Activated naive CD8-positive, alpha-beta T cell treated with anti-CD3 and anti-CD28 coated beads for 36 hours (primary cell): Measurements from ENCODE around the gene MALSU1. TPM values are rescaled to one million over a fixed set of nuclear protein-coding genes. Genes with fewer than 3 reads are reported as not detected.

Source experiments
- DNase-seq: peaks from one replicate; pipeline ENCODE4 v3.0.0; 2021
- H3K27ac Mint-ChIP-seq: one replicate; pipeline ENCODE4 v1.8.0; 2022; ENCODE audit warnings: mild to moderate bottlenecking, moderate library complexity, mixed read lengths
- H3K27me3 Mint-ChIP-seq: one replicate; pipeline ENCODE4 v1.8.0; 2022; ENCODE audit warnings: mild to moderate bottlenecking, mixed read lengths
- H3K36me3 Mint-ChIP-seq: one replicate; pipeline ENCODE4 v1.8.0; 2021; ENCODE audit warnings: mild to moderate bottlenecking, mixed read lengths
- H3K4me1 Mint-ChIP-seq: one replicate; pipeline ENCODE4 v1.8.0; 2021; ENCODE audit warnings: mixed read lengths
- H3K4me3 Mint-ChIP-seq: one replicate; pipeline ENCODE4 v1.8.0; 2022; ENCODE audit warnings: mild to moderate bottlenecking, moderate library complexity, mixed read lengths
- H3K9me3 Mint-ChIP-seq: one replicate; pipeline ENCODE4 v1.8.0; 2022; ENCODE audit warnings: mixed read lengths
- total RNA-seq, 2 experiments: library from RNA; stranded (reverse); gene quantifications; one replicate each; pipeline ENCODE4 v1.2.3, GENCODE V29; 2021

Gene MALSU1
- 100 to 1,000 TPM; 116 to 120 TPM for total RNA-seq

- Mint-ChIP-seq H3K9me3 (peaks cover 1% of the 10 kb centered on the region), H3K27ac (peak within 1 kb of the TSS; percentile 96), H3K4me1 (peaks cover 31% of the 10 kb centered on the region), H3K4me3 (peak within 1 kb of the TSS; percentile 96), H3K27me3 (no peaks in the 10 kb centered on the region), H3K36me3 (peaks cover 25% of the 10 kb centered on the region)
- peak; percentile 97 for DNase-seq
These were observed at the start of gene MALSU1 for GRCh38 chr7:23298885-23299769. Gene MALSU1, plus strand, starts transcription at chr7:23299339. Its CDS starts 14 bp downstream, at chr7:23299353.

- no peak overlapping the region for H3K4me3 Mint-ChIP-seq
- H3K27ac Mint-ChIP-seq = no peak overlapping the region
- no peaks in the 10 kb centered on the region for H3K4me1 Mint-ChIP-seq
- no peaks in the 10 kb centered on the region for H3K36me3 Mint-ChIP-seq
- peaks cover 79% of the 10 kb centered on the region for H3K27me3 Mint-ChIP-seq
- peaks cover 5% of the 10 kb centered on the region for H3K9me3 Mint-ChIP-seq
- no peak for DNase-seq
These were observed 49.7 kb upstream of the MALSU1 start for GRCh38 chr7:23249486-23249885.

GRCh38 chr7:23254051-23254681 is 45.0 kb upstream of the MALSU1 start:
- Mint-ChIP-seq H3K36me3 (no peaks in the 10 kb centered on the region), H3K27ac (no peak overlapping the region), H3K27me3 (peaks cover 61% of the 10 kb centered on the region), H3K4me1 (no peaks in the 10 kb centered on the region), H3K9me3 (peaks cover 5% of the 10 kb centered on the region), H3K4me3 (no peak overlapping the region)
- no peak for DNase-seq

GRCh38 chr7:23256731-23257130 is 42.4 kb upstream of the MALSU1 start:
- Mint-ChIP-seq H3K4me3 (no peak overlapping the region), H3K4me1 (no peaks in the 10 kb centered on the region), H3K27ac (no peak overlapping the region), H3K36me3 (no peaks in the 10 kb centered on the region), H3K9me3 (peaks cover 3% of the 10 kb centered on the region), H3K27me3 (peaks cover 36% of the 10 kb centered on the region)
- DNase-seq = no peak

- DNase-seq = no peak
- H3K4me3 Mint-ChIP-seq = no peak overlapping the region
- H3K9me3 Mint-ChIP-seq = no peaks in the 10 kb centered on the region
- H3K36me3 Mint-ChIP-seq = no peaks in the 10 kb centered on the region
- no peak overlapping the region for H3K27ac Mint-ChIP-seq
- H3K4me1 Mint-ChIP-seq = peaks cover 3% of the 10 kb centered on the region
- H3K27me3 Mint-ChIP-seq = peaks cover 21% of the 10 kb centered on the region
These were observed 38.8 kb upstream of the MALSU1 start for GRCh38 chr7:23260371-23260770.

- Mint-ChIP-seq H3K4me1 (peaks cover 3% of the 10 kb centered on the region), H3K9me3 (no peaks in the 10 kb centered on the region), H3K27ac (no peak overlapping the region), H3K4me3 (no peak overlapping the region), H3K27me3 (peaks cover 9% of the 10 kb centered on the region), H3K36me3 (no peaks in the 10 kb centered on the region)
- peak; percentile 58 for DNase-seq
These were observed 37.2 kb upstream of the MALSU1 start for GRCh38 chr7:23261843-23262452.

- peaks cover 4% of the 10 kb centered on the region for H3K27me3 Mint-ChIP-seq
- H3K27ac Mint-ChIP-seq = no peak overlapping the region
- no peak overlapping the region for H3K4me3 Mint-ChIP-seq
- H3K9me3 Mint-ChIP-seq = no peaks in the 10 kb centered on the region
- H3K4me1 Mint-ChIP-seq = peaks cover 3% of the 10 kb centered on the region
- no peak for DNase-seq
- no peaks in the 10 kb centered on the region for H3K36me3 Mint-ChIP-seq
These were observed 34.2 kb upstream of the MALSU1 start for GRCh38 chr7:23264916-23265458.

- Mint-ChIP-seq H3K4me3 (no peak overlapping the region), H3K9me3 (no peaks in the 10 kb centered on the region), H3K27ac (no peak overlapping the region), H3K36me3 (no peaks in the 10 kb centered on the region), H3K4me1 (peaks cover 3% of the 10 kb centered on the region), H3K27me3 (peaks cover 4% of the 10 kb centered on the region)
- no peak for DNase-seq
These were observed 32.2 kb upstream of the MALSU1 start for GRCh38 chr7:23266918-23267317.

GRCh38 chr7:23267357-23267756 is 31.8 kb upstream of the MALSU1 start:
- Mint-ChIP-seq H3K27me3 (peaks cover 7% of the 10 kb centered on the region), H3K4me3 (no peak overlapping the region), H3K36me3 (no peaks in the 10 kb centered on the region), H3K27ac (no peak overlapping the region), H3K4me1 (peaks cover 3% of the 10 kb centered on the region), H3K9me3 (no peaks in the 10 kb centered on the region)
- no peak for DNase-seq

- Mint-ChIP-seq H3K27me3 (peaks cover 9% of the 10 kb centered on the region), H3K27ac (no peak overlapping the region), H3K4me1 (peaks cover 7% of the 10 kb centered on the region), H3K4me3 (no peak overlapping the region), H3K9me3 (no peaks in the 10 kb centered on the region), H3K36me3 (no peaks in the 10 kb centered on the region)
- DNase-seq = no peak
These were observed 31.0 kb upstream of the MALSU1 start for GRCh38 chr7:23268167-23268566.

GRCh38 chr7:23268746-23269145 is 30.4 kb upstream of the MALSU1 start:
- peaks cover 9% of the 10 kb centered on the region for H3K27me3 Mint-ChIP-seq
- H3K9me3 Mint-ChIP-seq = no peaks in the 10 kb centered on the region
- H3K4me1 Mint-ChIP-seq = peaks cover 13% of the 10 kb centered on the region
- H3K27ac Mint-ChIP-seq = no peak overlapping the region
- no peak overlapping the region for H3K4me3 Mint-ChIP-seq
- no peak for DNase-seq
- H3K36me3 Mint-ChIP-seq = no peaks in the 10 kb centered on the region

GRCh38 chr7:23272275-23272674 is 26.9 kb upstream of the MALSU1 start:
- Mint-ChIP-seq H3K27ac (no peak overlapping the region), H3K36me3 (no peaks in the 10 kb centered on the region), H3K27me3 (peaks cover 9% of the 10 kb centered on the region), H3K9me3 (no peaks in the 10 kb centered on the region), H3K4me1 (peaks cover 16% of the 10 kb centered on the region), H3K4me3 (no peak overlapping the region)
- DNase-seq = no peak

GRCh38 chr7:23273141-23273599 is 26.0 kb upstream of the MALSU1 start:
- DNase-seq = peak; percentile 88
- Mint-ChIP-seq H3K4me3 (peak overlapping the region; percentile 66), H3K36me3 (no peaks in the 10 kb centered on the region), H3K27ac (peak overlapping the region; percentile 43), H3K27me3 (peaks cover 9% of the 10 kb centered on the region), H3K4me1 (peaks cover 20% of the 10 kb centered on the region), H3K9me3 (no peaks in the 10 kb centered on the region)

- Mint-ChIP-seq H3K4me1 (peaks cover 20% of the 10 kb centered on the region), H3K27me3 (peaks cover 5% of the 10 kb centered on the region)
These were observed 23.2 kb upstream of the MALSU1 start for GRCh38 chr7:23275912-23276311.

GRCh38 chr7:23276376-23276775 is 22.8 kb upstream of the MALSU1 start:
- Mint-ChIP-seq H3K4me3 (no peak overlapping the region), H3K27me3 (peaks cover 5% of the 10 kb centered on the region), H3K27ac (no peak overlapping the region), H3K9me3 (no peaks in the 10 kb centered on the region), H3K4me1 (peaks cover 20% of the 10 kb centered on the region), H3K36me3 (no peaks in the 10 kb centered on the region)
- no peak for DNase-seq

More at GRCh38 chr7:23275912-23276311, 23.2 kb upstream of the MALSU1 start:
- no peaks in the 10 kb centered on the region for H3K36me3 Mint-ChIP-seq
- H3K9me3 Mint-ChIP-seq = no peaks in the 10 kb centered on the region
- no peak overlapping the region for H3K27ac Mint-ChIP-seq
- H3K4me3 Mint-ChIP-seq = no peak overlapping the region
- DNase-seq = no peak
